Stimulated activated naive CD8-positive, alpha-beta T cell treated with anti-CD3 and anti-CD28 coated beads, Interleukin-15, Interleukin-2, amounts not matched to agents 100 ng/mL and 50 ng/mL, for 24 hours (primary cell): ENCODE results near the gene CAMTA1.

Source experiments
- H3K27ac Mint-ChIP-seq: one replicate; pipeline ENCODE4 v1.8.0; 2021; ENCODE audit warnings: mild to moderate bottlenecking, mixed read lengths
- H3K27me3 Mint-ChIP-seq: one replicate; pipeline ENCODE4 v1.8.0; 2021; ENCODE audit warnings: mixed read lengths
- H3K36me3 Mint-ChIP-seq: one replicate; pipeline ENCODE4 v1.8.0; 2021; ENCODE audit warnings: low read depth, mixed read lengths
- H3K4me1 Mint-ChIP-seq: one replicate; pipeline ENCODE4 v1.8.0; 2021; ENCODE audit warnings: low read depth, mixed read lengths
- H3K4me3 Mint-ChIP-seq: one replicate; pipeline ENCODE4 v1.8.0; 2021; ENCODE audit warnings: mild to moderate bottlenecking, mixed read lengths
- H3K9me3 Mint-ChIP-seq: one replicate; pipeline ENCODE4 v1.8.0; 2021; ENCODE audit warnings: mixed read lengths

CAMTA1 gene

DNA sequence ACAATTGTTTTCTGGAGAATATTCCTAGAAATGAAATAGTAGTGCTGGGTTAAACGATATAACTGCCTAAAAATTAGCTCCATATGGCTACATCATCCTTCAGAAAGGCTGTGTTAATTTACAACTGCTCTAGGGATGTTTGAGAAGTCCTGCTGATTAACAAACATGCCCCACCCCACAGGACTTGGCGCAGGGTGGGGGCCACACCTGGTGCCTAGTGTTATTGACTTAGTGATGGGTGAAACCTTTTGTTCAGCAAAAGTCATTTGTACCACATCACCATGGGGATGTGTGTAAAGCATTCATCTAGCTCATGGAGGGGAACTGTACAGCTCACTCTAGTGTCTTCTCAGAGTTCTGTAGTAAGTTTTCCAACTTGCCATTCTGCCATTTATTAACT lies 492.8 kb downstream of the CAMTA1 start:
- no peak overlapping the region for H3K4me3 Mint-ChIP-seq
- no peak overlapping the region for H3K27ac Mint-ChIP-seq
- H3K4me1 Mint-ChIP-seq = no peaks in the 10 kb centered on the region
- peaks cover 10% of the 10 kb centered on the region for H3K27me3 Mint-ChIP-seq
- H3K36me3 Mint-ChIP-seq = no peaks in the 10 kb centered on the region
- no peaks in the 10 kb centered on the region for H3K9me3 Mint-ChIP-seq

DNA sequence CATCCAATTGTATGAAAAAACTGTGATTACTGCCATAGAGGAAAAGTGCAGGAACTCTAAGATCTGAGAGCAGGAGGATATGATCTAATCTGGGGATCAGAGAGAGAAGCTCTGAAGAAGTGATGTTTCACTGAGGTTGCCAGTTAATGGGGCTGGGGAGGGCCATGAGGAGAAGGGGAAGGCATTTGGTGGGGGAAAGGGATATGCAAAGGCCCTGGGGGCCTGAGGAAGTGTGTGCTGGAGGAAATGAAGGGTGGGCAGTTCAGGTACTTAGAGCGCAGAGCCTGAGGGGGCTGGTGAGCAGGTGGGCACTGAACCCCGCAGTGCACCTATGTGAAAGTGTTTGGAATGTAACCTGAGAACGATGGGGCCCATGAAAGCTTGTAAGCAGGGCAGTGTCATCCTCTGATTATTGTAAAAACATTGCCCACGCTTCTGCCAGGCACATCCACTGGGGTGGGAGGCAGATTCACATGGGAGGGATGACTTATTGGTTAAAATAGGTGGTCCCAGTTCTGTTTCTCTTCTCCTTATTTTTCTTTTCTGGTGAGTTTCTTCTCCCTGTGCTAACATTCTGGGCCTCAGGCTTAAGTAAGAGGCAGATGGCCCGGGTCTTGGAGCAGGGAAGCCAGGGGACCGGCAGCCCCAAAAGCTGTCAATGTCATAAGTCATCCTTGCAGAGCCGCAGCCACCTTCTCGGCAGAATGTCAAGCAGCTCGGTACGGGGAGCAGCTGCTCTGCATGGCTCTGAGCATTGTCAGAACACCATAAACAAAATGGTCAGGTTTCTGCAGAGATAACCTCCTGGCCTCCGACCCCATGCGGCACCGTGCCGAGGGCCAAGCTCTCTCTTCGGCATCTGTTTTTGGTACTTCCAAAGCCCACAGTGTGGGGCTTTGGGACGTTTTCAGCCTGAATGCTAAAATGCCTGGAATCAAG lies 493.8 kb downstream of the CAMTA1 start:
- Mint-ChIP-seq H3K4me1 (no peaks in the 10 kb centered on the region), H3K36me3 (no peaks in the 10 kb centered on the region)

DNA sequence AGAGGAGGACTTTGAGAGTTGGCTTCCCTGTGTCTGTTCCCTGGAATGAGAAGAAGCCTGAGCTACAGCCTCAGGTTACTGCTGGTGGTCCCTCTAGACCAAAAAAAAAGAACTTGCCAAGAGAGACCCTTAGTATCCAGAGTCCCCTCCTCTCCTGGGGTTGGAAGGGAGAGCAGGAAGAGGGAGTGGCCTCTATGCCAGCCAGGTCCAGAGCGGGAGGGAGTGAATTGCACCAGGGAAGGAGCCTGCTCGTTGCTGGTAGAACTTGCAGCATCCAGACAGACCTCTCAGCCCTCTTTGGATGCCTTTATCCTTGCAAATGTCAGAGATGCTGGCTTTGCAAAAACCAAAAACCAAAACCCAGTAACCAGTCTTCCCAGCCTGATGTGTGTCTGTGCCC lies 494.5 kb downstream of the CAMTA1 start:
- Mint-ChIP-seq H3K36me3 (no peaks in the 10 kb centered on the region), H3K4me1 (no peaks in the 10 kb centered on the region), H3K27me3 (peaks cover 12% of the 10 kb centered on the region), H3K4me3 (no peak overlapping the region), H3K27ac (no peak overlapping the region), H3K9me3 (no peaks in the 10 kb centered on the region)

More for the DNA sequence above, 493.8 kb downstream of the CAMTA1 start:
- peaks cover 10% of the 10 kb centered on the region for H3K27me3 Mint-ChIP-seq
- no peaks in the 10 kb centered on the region for H3K9me3 Mint-ChIP-seq
- H3K4me3 Mint-ChIP-seq = no peak overlapping the region
- no peak overlapping the region for H3K27ac Mint-ChIP-seq

DNA sequence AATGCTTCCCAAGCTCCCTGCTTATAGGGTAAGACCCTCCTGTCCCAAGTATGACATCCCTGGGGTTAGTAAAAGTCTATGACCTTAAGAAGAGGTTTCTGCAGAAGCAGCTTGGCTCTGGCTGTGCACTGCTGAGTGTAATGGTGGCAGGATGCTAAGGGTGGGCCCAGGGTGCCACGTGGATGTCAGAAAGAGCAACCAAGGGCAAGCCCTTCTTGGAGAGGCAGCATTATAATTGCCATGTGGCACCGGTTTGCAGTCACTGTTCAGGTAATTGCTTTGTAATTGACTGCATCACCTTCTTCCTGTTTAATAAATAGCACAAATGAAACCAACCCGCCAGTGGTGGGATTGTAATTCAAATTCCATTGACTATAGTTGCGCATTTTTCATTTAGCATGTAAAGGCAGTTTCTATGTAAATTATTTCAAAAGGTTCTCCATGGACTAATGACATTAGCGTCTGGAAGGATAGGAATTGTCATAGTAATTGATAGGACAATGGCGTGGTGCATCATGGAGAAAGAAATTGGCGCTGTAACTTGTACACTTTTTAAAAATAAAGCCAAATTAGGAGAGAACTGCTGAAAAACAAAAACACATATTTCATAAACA lies 495.2 kb downstream of the CAMTA1 start:
- Mint-ChIP-seq H3K9me3 (no peaks in the 10 kb centered on the region), H3K4me3 (no peak overlapping the region), H3K36me3 (no peaks in the 10 kb centered on the region), H3K27ac (no peak overlapping the region), H3K4me1 (no peaks in the 10 kb centered on the region), H3K27me3 (peaks cover 15% of the 10 kb centered on the region)

DNA sequence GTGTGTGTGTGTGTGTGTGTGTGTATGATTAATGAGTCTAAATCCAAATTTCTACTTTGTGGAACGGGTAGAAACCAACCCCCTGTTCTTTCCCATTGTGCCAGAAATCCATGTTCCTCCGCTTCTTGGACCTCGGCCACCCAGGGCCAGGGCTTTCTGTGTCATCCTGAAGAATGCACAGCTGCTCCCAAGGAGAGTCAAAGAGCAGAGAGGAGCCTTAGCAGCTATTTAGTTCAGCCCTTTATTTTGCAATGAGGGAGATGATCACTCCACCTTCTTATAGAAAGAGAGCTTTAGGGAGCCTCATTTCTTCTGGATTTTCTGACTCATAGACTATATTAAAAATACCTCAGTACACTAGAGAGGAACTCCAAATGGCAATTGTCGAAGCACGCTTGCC lies 496.6 kb downstream of the CAMTA1 start:
- H3K4me3 Mint-ChIP-seq = no peak overlapping the region
- no peaks in the 10 kb centered on the region for H3K36me3 Mint-ChIP-seq
- H3K9me3 Mint-ChIP-seq = no peaks in the 10 kb centered on the region
- no peaks in the 10 kb centered on the region for H3K4me1 Mint-ChIP-seq
- H3K27ac Mint-ChIP-seq = no peak overlapping the region
- H3K27me3 Mint-ChIP-seq = peaks cover 15% of the 10 kb centered on the region

GRCh38 chr1:7284839-7285435 lies 499.7 kb downstream of the CAMTA1 start:
- H3K4me3 Mint-ChIP-seq = no peak overlapping the region
- H3K9me3 Mint-ChIP-seq = peaks cover 3% of the 10 kb centered on the region
- H3K4me1 Mint-ChIP-seq = no peaks in the 10 kb centered on the region
- H3K27ac Mint-ChIP-seq = no peak overlapping the region
- no peaks in the 10 kb centered on the region for H3K36me3 Mint-ChIP-seq
- H3K27me3 Mint-ChIP-seq = peaks cover 17% of the 10 kb centered on the region

DNA sequence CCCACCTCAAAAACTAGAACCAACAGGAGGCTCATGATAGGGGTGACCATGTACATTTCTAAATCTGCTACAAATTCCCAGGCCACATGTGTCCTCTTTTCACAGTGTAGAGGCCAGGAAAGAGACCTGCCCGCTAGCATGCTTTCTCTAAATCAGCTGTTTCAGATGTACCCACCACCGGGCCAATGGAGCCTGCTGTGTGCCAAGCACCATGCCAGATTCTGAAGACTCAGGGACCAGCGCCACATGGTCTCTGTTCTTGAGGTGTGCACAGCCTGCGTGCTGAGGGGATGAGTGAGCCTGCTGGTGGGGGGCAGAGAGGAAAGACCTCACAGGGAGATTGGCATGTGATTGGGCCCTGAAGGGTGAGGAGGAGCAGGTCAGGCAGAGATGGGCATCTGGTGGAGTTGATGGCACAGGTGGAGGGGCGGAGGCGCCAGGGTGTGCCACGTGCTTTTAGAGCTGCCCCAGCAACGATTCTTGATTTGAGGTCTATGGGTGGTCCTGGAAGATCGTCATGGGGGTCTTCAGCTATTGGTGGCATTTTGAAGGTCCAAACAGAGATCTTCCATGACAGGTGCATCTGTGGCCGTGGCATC lies 500.7 kb downstream of the CAMTA1 start:
- Mint-ChIP-seq H3K27me3 (peaks cover 12% of the 10 kb centered on the region), H3K36me3 (no peaks in the 10 kb centered on the region), H3K4me1 (no peaks in the 10 kb centered on the region), H3K27ac (no peak overlapping the region), H3K9me3 (peaks cover 3% of the 10 kb centered on the region), H3K4me3 (no peak overlapping the region)

- H3K4me1 Mint-ChIP-seq = no peaks in the 10 kb centered on the region
- no peaks in the 10 kb centered on the region for H3K36me3 Mint-ChIP-seq
- peaks cover 12% of the 10 kb centered on the region for H3K27me3 Mint-ChIP-seq
- H3K9me3 Mint-ChIP-seq = peaks cover 3% of the 10 kb centered on the region
- H3K27ac Mint-ChIP-seq = no peak overlapping the region
- H3K4me3 Mint-ChIP-seq = no peak overlapping the region
Observed at GRCh38 chr1:7287013-7287412, 501.8 kb downstream of the CAMTA1 start.

DNA sequence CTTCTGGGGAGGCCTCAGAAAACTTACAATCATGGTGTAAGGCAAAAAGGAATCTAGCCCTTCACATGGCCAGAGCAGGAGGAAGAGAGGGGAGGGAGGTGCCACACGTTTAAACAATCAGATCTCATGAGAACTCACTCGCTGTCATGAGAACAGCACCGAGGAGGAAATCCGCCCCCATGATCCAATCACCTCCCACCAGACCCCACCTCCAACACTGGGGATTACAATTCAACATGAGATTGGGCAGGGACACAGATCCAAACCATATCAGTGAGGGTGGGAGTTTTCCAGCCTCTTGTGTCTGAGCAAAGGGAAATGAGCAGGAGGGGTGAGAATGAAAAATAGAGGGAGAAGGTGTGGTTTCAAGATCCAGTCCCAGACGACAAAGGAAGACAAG lies 503.7 kb downstream of the CAMTA1 start:
- peaks cover 15% of the 10 kb centered on the region for H3K27me3 Mint-ChIP-seq
- H3K27ac Mint-ChIP-seq = no peak overlapping the region
- no peaks in the 10 kb centered on the region for H3K4me1 Mint-ChIP-seq
- peaks cover 3% of the 10 kb centered on the region for H3K9me3 Mint-ChIP-seq
- no peaks in the 10 kb centered on the region for H3K36me3 Mint-ChIP-seq
- H3K4me3 Mint-ChIP-seq = no peak overlapping the region

- Mint-ChIP-seq H3K36me3 (no peaks in the 10 kb centered on the region), H3K4me3 (no peak overlapping the region), H3K27ac (no peak overlapping the region), H3K4me1 (no peaks in the 10 kb centered on the region), H3K27me3 (peaks cover 13% of the 10 kb centered on the region), H3K9me3 (peaks cover 3% of the 10 kb centered on the region)
Observed at GRCh38 chr1:7289694-7290093, 504.4 kb downstream of the CAMTA1 start.

- no peaks in the 10 kb centered on the region for H3K36me3 Mint-ChIP-seq
- no peak overlapping the region for H3K4me3 Mint-ChIP-seq
- no peak overlapping the region for H3K27ac Mint-ChIP-seq
- H3K27me3 Mint-ChIP-seq = peaks cover 10% of the 10 kb centered on the region
- H3K4me1 Mint-ChIP-seq = no peaks in the 10 kb centered on the region
- peaks cover 3% of the 10 kb centered on the region for H3K9me3 Mint-ChIP-seq
Observed at GRCh38 chr1:7290971-7291970, 506.0 kb downstream of the CAMTA1 start.

DNA sequence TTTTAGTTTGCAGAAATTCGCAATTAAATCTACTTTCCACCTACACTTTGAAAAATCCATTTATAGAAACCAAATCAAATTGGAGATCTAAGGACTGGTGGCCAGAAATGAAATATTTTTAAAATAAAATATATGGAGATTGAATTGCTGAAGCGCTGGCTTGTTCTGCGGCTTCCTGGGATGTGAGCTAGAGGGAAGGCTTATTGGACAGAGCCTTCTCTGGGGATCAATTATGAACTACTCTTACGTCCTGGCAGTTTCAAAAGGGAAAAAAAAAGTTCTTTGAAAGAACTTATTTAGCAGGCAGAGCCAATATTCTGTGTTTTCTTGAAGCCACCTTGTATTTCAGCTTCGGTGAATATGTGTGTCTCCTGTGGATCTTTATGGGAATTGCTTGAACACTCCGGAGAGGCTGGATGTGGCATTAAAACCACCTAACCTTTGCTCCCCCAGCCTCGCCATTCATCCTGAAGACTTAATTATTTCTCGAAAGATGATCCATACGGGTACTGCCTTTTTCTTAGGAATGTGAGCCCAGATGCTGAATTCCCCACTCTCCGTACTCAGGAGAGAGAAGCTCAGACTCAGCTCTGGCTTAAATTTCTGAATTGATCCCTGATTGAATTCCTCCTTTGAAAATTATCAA lies 506.9 kb downstream of the CAMTA1 start:
- Mint-ChIP-seq H3K27me3 (peaks cover 10% of the 10 kb centered on the region), H3K9me3 (peaks cover 3% of the 10 kb centered on the region), H3K4me1 (no peaks in the 10 kb centered on the region), H3K27ac (no peak overlapping the region), H3K36me3 (no peaks in the 10 kb centered on the region), H3K4me3 (no peak overlapping the region)

- Mint-ChIP-seq H3K9me3 (no peaks in the 10 kb centered on the region), H3K36me3 (no peaks in the 10 kb centered on the region), H3K27ac (no peak overlapping the region), H3K4me3 (no peak overlapping the region), H3K4me1 (no peaks in the 10 kb centered on the region), H3K27me3 (peaks cover 10% of the 10 kb centered on the region)
Observed at GRCh38 chr1:7292714-7293419, 507.6 kb downstream of the CAMTA1 start.
